Jurkat, Clone E6-1 (cell line): ENCODE data around the gene ZP1.
A peak's percentile ranks its signal among the peaks of the same experiment; 100 is the strongest.

Experiments used
- DNase-seq: peaks from one replicate; pipeline ENCODE4 v3.0.0-alpha.2; 2011; ENCODE audit warnings: low read depth, low spot score
- H3K4me3 ChIP-seq: 2 replicates; pipeline ENCODE4 v1.5.1; 2011; ENCODE audit warnings: mild to moderate bottlenecking, low read length, control low read depth, moderate library complexity

The ZP1 gene

GRCh38 chr11:60842668-60843600, 24.4 kb upstream of the ZP1 start:
- no peak for DNase-seq
- peak overlapping the region; percentile 94 for H3K4me3 ChIP-seq

GRCh38 chr11:60844045-60844869, 23.1 kb upstream of the ZP1 start:
- no peak for DNase-seq
- peak overlapping the region; percentile 94 for H3K4me3 ChIP-seq

- DNase-seq = no peak
- no peak overlapping the region for H3K4me3 ChIP-seq
Observed at GRCh38 chr11:60844870-60845221, 22.5 kb upstream of the ZP1 start.

- no peak overlapping the region for H3K4me3 ChIP-seq
- DNase-seq = no peak
Observed at GRCh38 chr11:60845338-60845737, 22.0 kb upstream of the ZP1 start.

- DNase-seq = no peak
- H3K4me3 ChIP-seq = no peak overlapping the region
Observed at GRCh38 chr11:60847281-60847680, 20.1 kb upstream of the ZP1 start.

- DNase-seq = no peak
- H3K4me3 ChIP-seq = no peak overlapping the region
Observed at GRCh38 chr11:60847896-60848295, 19.4 kb upstream of the ZP1 start.

GRCh38 chr11:60848714-60849151, 18.6 kb upstream of the ZP1 start:
- DNase-seq = no peak
- H3K4me3 ChIP-seq = no peak overlapping the region

GRCh38 chr11:60849641-60850520, 17.5 kb upstream of the ZP1 start:
- no peak for DNase-seq
- no peak overlapping the region for H3K4me3 ChIP-seq

- H3K4me3 ChIP-seq = no peak overlapping the region
- DNase-seq = no peak
Observed at GRCh38 chr11:60851327-60852104, 15.8 kb upstream of the ZP1 start.

GRCh38 chr11:60852117-60852981, 15.0 kb upstream of the ZP1 start:
- H3K4me3 ChIP-seq = no peak overlapping the region
- DNase-seq = no peak

- DNase-seq = no peak
- no peak overlapping the region for H3K4me3 ChIP-seq
Observed at GRCh38 chr11:60852982-60853950, 14.1 kb upstream of the ZP1 start.

- DNase-seq = no peak
- no peak overlapping the region for H3K4me3 ChIP-seq
Observed at GRCh38 chr11:60854140-60854846, 13.0 kb upstream of the ZP1 start.

GRCh38 chr11:60854847-60855725, 12.3 kb upstream of the ZP1 start:
- no peak for DNase-seq
- no peak overlapping the region for H3K4me3 ChIP-seq

- no peak within 1 kb of the TSS for H3K4me3 ChIP-seq
- no peak for DNase-seq
Observed at GRCh38 chr11:60855726-60856633, 11.4 kb upstream of the ZP1 start, which contains the start of gene PTGDR2. Gene PTGDR2 (minus strand): TSS chr11:60855950. CDS start chr11:60853722, 2,228 bp downstream.
